Stimulated activated CD8-positive, alpha-beta memory T cell treated with anti-CD3 and anti-CD28 coated beads, Interleukin-4, amount 100 ng/mL, for 48 hours (primary cell): ENCODE results near the gene PLIN1.

Experiments used
- DNase-seq: peaks from one replicate; pipeline ENCODE4 v3.0.0-alpha.2; 2020

Gene PLIN1

GRCh38 chr15:89623165-89623564 is 56.0 kb downstream of the PLIN1 start:
- DNase-seq = no peak

GRCh38 chr15:89621547-89621946 is 57.6 kb downstream of the PLIN1 start:
- DNase-seq = no peak

GRCh38 chr15:89616228-89616627 is 62.9 kb downstream of the PLIN1 start:
- no peak for DNase-seq

DNA sequence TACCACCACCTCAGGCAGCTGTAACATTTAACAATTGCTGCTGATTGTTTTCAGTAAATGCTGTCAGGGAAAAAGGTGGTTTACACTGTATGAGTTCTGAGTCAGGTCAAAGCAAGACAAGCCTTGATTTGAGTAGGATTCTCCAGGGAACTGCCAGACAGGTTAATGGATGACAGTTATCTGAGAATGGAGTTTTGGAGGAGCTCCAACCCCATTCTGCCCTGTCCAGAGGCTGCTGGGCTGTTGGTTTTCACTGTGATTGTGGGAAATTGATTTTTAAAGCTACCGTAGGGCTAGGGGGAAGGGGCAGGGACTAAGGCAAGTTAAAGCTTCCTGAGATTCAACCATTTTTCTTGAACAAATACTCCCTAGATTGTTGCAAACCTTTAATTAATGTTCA is 64.0 kb downstream of the PLIN1 start:
- no peak for DNase-seq
